HS-5 (cell line): ENCODE data around the gene REPS1.
"Not testable (repeated sequence)": the region's sequence is repeated elsewhere in the genome, so short reads cannot be mapped to it uniquely, and the experiment has no call there.

Experiments used
- DNase-seq: peaks from one replicate; pipeline ENCODE4 v3.0.0-alpha.2; 2012; ENCODE audit warnings: low read depth

Gene REPS1, protein sequence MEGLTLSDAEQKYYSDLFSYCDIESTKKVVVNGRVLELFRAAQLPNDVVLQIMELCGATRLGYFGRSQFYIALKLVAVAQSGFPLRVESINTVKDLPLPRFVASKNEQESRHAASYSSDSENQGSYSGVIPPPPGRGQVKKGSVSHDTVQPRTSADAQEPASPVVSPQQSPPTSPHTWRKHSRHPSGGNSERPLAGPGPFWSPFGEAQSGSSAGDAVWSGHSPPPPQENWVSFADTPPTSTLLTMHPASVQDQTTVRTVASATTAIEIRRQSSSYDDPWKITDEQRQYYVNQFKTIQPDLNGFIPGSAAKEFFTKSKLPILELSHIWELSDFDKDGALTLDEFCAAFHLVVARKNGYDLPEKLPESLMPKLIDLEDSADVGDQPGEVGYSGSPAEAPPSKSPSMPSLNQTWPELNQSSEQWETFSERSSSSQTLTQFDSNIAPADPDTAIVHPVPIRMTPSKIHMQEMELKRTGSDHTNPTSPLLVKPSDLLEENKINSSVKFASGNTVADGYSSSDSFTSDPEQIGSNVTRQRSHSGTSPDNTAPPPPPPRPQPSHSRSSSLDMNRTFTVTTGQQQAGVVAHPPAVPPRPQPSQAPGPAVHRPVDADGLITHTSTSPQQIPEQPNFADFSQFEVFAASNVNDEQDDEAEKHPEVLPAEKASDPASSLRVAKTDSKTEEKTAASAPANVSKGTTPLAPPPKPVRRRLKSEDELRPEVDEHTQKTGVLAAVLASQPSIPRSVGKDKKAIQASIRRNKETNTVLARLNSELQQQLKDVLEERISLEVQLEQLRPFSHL

DNA sequence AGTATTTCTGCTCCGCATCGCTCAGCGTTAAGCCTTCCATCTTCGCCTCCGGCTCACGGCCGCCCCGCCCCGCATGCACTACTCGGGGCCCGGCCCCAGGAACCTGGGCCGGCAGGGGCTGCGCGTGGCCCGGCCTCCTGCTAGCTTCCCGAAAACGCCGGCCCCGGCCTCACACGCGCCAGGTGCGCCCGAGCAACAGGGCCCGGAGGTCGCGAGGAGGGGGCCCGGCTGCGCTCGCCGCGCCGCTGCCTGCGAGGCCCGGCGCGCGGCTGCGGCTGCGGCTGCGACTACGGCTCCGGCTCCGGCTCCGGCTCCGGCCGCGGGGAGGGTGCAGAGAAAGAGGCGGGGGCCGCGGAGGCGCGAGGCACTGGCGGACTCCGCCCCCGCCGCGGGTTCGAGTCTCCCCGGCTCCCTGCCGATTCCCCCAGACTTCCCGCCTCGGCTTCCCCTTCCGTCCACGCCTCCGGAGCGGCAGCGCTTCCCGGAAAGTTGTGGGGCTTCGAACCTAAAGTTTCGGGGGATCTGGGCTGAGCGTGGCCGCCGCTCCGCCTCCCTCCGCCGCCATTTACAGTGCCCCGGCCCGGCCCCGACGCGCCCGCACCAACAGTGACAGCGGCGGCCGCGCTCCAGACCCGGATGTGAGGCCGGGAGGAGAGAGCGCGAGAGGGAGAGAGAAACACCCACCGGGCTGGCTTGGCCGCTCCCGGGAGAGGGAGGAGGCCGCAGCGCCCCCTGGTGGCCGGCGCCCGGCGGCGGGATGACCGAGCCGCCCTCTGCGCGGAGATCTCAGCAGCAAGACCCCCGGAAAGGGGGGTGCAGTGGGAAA, at the start of gene REPS1:
Gene REPS1 (minus strand): TSS at position 611 of the 826 bp plus-strand sequence. CDS start 571 bp downstream, at position 40.
- no peak for DNase-seq

DNA sequence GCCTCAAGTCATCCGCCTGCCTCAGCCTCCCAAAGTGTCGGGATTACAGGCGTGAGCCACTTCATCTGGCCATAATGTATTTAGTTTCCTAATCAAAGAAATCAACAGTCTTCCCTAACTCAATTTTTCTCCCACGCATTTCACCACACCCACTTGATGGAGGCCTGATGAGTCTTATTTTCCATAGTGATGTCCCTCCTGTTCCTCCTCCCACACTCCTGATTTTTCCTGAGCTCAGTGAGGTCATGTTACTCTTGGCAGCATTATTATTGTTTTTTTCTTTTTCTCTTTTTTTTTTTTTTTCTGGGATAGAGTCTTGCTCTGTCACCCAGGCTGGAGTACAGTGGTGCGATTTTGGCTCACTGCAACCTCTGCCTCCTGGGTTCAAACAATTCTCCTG, 49.4 kb upstream of the REPS1 start:
- no peak for DNase-seq

DNA sequence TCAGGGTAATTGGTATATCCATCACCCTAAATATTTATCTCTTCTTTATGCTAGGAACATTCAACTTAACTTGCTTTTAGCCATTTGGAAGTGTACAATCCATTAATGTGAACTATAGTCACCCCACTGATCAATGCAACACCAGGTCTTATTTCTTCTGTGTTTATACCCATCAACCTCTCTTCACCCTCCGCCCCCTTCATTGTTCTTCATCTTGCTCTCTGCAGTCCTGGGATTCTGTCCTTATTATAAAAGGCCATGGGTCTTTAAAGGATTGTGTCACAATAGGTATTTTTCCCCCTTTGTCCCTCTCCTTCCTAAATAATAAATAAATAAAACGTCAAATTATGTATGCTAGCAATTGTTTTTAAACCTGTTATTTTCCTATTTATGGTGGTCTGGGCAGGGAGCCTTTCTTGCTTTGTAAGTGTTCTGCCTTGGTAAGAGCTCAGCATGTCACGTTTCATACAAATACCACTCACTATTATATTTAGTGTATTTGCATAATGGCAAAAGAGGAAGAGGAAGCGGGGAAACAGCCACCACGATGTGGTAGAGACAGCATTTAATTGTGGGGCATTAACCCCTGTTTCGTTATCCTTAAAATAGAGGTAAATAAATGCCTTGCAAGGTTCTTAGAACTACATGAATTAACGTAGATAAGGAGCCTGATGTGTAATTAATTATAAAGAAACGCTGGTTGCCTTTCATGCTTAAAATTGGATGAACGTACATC, 42.3 kb upstream of the REPS1 start:
- no peak for DNase-seq

DNA sequence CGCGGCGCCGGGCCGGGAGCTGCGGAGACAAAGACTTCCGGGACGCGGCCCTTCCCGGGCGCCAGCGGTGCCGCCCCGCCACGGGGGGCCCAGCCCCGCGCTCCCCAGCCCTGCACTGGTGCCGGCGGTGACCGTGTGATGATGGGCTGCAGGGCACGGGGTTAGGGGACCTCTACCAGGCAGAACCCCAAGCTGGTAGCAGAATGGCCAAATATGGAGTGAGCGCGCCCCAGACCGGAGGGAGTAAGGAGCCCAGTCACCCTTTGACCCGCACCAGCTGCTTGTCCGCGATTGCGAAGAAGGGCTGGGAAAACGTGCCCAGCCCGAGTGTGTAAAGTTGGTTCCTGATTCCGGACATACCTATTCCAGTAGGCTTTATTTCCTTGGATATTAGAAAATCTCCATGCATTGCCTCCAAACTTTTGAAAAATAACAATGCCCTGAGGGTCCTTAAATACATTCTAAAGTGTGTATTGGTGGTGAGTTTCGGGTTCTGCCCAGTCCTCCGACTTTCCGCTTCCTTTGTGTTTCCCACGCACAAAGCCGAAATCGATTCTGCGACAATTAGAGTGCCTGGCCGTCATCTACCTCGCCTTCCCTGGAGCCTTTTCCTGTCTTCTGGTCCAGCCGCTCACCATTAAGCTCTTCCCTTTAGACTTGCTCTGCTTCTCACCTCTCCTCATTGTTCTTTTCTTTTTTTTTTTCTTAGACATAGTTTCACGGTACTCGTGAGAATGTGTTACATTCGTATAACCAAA, 41.6 kb upstream of the REPS1 start:
- no peak for DNase-seq

DNA sequence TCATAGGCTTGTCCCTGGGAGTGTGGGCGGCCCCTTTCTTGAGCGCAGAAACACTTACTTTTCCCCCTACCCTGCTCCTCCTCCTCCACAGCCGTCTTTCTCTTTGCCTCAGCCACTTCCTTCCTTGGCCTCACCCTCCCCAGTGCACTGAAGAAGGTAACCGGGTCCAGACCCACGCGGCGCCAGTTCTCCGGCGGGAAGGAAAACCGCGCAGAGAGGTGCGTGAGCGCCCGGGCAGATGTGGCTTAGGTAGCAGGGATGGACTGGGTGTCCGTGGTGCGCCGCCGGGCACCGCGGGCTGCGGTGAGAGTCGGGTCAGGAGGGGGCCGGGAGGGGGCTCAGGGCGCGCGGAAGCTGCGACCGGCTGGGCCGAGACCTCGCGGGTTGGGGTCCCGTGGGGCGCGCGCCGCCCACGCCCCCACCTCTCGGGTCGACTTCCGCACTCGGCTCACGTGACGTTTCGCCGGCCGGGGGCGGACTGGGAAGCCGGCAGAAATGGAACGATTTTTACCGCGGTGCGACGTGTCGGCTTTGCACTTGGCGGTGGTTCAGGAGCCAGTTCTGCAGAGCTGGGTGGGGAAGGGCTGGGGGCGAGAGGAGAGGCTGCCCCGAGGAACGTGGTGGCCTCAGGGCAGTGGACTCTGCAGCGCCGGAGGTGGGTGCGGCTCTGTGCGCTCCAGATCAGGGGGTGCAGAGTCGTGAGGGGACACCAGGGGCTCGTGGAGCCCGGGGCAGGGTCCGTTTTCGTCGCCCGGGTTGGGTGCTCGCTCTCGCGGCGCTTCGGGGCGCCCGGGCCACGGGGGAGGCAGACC, 40.8 kb upstream of the REPS1 start, which contains the start of gene ABRACL:
Gene ABRACL (plus strand): TSS at position 88 of the 812 bp plus-strand sequence. CDS start 5,416 bp downstream, outside the sequence.
- DNase-seq, result peak; percentile 36

DNA sequence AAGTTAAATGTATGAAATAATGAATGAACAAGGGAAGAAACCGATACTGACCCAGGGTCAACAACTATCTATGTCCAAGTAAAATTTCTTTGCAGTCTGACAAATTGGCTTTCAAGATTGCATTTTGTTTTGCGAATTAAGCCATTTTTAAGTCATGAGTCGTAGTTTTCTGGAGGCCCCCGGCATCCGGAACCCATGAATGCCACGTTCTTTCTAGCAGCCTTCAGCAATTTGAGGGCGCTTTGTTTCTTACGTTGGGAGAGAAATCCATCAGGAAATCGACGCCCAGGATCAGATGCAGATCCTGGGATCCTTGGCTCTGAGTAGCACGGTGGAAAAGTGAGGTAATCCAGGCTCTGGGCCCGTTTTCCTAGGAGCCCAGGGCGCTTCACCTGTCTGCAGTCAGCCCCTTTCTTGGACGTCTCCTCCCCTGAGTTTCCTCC, 40.2 kb upstream of the REPS1 start:
- no peak for DNase-seq

DNA sequence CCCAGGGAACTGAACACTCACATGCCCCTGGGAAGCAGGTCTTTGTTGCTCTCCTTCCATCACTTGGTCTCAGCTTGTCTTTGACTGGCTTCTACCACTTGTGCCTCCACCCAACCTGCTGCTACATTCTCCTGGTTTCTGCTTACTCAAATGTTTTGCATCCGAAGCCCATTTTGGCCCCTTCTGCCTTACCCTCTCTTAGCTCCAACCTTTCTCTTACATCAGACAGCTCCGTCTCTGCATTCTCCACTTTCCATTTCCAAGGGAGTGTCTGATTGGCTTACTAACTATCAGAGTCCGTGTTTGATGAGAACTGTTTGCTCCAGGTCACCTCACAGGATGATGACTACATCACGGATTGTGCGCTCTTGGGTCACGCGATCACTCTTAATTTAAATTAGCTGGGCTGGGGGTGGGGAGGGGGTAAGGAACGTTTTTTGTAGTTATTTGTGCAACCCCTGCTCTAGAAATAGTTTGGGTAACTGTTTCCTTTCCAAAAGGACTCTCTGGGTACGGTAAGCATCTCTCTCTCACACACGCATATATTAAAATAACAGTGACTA, 39.6 kb upstream of the REPS1 start:
- no peak for DNase-seq

DNA sequence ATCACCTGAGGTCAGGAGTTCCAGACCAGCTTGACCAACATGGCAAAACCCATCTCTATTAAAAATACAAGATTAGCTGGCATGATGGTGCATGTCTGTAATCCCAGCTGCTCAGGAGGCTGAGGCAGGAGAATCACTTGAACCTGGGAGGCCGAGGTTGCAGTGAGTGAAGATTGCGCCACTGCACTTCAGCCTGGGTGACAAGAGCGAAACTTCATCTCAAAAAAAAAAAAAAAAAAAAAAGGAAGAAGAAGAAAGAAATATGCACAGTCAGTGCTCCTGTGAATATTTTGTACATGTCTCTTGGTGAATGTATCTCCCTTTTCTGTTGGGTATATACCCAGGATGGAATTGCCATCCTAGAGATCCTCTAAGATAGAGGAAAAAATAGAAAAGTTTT, 37.4 kb upstream of the REPS1 start:
- not testable (repeated sequence) for DNase-seq

DNA sequence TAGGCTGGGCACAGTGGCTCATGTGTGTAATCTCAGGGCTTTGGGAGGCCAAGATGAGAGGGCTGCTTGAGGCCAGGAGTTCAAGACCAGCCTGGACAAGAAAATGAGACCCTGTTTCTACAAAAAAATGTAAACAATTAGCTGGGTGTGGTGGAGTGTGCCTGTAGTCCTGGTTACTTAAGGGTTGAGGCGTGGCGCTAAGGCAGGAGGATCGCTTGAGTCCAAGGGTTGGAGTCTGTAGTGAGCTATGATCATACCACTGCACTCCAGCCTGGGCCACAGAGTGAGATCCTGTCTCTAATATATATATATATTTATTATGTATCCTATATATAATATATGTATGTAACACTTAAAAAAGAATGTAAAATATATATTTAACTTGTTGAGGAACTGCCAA, 32.6 kb upstream of the REPS1 start:
- no peak for DNase-seq

DNA sequence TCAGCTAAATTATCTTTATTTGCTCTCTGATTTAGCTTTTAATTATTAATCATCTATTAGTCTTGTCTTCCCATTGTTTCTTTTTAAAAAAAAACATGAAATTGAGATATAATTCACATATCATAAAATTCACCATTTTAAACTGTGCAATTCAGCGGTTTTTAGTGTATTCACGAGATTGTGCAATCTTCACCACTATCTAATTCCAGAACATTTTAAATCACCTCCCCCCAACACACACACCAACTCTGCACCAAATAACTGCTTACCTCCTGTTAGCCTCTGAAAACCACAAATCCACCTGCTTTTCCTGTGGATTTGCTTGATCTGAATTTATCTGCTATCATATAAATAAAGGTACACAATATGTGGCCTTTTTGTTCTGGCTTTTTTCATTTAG, 31.7 kb upstream of the REPS1 start:
- DNase-seq, result no peak

DNA sequence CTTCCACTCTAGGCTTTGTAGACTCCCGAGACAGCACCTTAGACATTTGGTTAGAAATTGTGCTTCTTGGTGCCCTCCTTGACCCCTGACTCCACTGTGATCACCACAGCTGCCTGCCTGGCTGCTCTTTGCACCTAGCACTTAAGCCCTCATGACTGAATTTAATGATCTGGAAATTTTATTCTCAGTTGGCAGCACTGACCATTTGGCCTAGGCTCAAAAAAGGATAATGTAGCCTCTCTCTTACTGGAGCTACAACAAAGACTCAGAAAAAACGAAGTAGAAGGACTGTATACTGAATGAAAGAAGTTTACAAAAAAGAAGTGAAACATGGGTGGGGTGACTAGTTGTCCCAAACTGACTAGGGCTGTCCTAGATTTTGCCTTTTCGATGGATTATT, 29.2 kb upstream of the REPS1 start:
- no peak for DNase-seq

DNA sequence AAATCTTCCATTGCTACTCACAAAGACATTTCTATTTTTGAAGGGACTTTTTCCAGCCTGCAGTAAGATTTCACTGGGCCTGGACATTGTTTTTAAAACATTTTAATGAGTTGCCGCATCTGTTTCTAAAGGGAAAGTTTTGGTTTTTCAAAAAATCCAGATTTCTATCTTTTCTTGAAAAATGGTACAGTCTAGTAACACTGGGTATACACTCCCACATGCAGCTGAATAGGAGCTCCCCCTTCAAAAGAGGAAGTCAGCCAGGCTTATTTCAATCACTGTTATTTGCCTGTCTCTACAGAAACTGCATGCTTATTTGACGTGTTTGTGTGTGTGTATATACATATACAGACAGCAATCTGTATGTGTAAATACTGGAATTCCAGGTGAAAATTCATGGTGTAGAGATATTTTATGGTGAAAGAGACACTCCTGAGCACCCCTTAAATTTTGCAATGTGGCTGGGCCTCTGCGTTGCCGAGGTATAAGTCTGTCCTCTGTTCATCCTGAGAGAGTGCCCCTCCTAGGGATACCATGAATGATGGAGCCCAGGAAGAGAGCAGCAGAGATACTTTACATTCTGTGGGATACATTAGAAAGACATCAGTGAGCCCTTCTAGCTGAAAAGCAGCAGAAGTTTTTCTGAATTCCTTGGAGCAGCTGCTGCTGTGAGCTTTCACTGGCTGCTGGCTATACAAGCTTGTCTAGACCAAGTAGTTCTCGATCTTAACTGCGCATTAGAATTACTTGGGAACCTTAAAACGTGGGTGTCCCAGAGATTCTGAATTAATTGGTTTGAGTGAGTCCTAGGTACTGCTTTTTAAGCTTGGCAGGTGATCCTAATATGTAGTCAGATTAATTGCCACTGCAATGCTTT, 28.5 kb upstream of the REPS1 start:
- DNase-seq, result no peak

DNA sequence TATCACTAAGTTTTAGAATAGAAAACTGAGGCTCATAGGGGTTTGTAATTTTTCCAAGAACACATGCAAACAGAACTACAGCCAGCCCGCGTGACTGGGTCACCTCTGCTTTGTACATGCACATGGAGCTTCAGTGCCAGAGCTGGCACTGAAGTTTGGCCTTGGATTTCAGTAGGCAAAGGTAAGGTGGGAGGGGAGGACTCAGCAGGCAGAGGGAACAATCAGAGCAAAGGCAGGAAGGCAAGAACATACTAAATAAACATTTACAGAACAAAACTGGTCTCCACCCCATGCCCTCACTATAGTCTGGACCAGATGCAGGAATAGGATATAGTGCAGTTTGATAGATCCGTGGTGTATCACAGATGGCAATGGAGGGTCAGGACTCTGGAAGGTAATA, 26.9 kb upstream of the REPS1 start:
- DNase-seq, result no peak

DNA sequence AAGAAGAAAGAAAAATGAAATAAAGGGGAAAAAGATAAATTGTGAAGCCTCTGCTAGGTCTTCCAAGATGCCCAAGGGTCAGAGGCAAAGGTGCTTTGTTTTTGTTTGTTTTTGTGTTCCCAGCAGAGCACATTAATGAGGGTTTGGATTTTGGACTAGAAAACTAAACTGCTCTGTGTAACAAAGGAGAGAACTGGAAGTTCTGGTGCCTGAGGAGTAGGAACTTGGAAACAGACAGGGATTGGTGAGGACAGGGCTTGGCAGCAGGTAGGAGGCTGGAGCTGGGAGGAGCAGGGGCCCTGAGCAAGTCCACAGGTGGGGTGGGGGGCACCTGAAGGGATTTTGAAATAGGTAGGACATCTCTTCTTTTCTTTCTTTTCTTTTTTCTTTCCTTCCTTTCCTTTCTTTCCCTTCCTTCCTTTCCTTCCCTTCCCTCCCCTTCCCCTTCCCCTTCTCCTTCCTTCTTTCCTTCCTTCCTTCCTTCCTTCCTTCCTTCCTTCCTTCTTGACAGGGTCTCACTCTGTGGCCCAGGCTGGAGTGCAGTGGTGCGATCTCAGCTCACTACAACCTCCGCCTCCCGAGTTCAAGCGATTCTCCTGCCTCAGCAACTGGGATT, 25.2 kb upstream of the REPS1 start:
- DNase-seq, result no peak

DNA sequence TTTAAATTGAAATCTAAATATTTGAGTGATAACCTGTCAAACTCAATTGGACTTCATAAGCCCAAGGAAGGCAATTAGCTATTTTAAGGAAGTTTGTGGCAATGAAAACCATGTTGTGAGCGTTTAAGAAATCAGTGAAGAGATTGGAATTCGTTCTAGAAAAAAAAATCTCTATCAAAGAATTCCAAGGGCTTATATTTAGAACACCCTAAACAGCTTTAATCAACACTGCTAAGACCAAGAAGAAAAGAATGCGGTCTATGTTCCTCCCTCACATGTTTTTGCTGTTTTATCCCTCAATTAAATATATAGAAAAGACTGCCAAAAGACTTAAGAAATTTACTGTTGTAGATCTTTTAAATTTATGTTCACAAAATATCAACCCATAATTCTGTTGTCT, 23.9 kb upstream of the REPS1 start:
- DNase-seq, result no peak

DNA sequence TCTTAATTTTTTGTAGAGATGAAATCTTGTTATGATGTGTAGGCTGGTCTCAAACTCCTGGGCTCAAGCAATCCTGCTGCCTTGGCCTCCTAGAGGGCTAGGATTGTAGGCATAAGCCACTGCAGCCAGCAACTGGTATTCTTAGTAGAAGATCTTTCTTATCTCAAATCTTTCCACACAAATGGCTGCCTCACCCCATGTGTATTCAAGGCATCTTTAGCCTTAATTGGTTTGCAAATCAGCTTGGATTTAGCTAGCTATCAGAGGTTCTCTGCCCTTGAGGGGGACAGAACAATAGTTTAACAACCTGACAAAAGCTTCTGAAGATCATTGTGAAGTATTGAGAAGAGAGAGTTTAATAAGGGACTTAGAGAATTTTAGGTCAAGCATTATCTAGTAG, 22.6 kb upstream of the REPS1 start:
- DNase-seq, result no peak

DNA sequence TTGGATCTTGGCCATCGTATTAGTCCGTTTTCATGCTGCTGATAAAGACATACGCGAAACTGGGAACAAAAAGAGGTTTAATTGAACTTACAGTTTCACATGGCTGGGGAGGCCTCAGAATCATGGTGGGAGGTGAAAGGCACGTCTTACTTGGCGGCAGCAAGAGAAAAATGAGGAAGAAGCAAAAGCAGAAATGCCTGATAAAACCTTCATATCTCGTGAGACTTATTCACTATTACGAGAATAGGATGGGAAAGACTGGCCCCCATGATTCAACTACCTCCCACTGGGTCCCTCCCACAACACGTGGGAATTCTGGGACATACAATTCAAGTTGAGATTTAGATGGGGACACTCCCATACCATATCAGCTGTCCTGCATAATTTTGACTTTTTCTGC, 20.1 kb upstream of the REPS1 start:
- DNase-seq, result no peak

DNA sequence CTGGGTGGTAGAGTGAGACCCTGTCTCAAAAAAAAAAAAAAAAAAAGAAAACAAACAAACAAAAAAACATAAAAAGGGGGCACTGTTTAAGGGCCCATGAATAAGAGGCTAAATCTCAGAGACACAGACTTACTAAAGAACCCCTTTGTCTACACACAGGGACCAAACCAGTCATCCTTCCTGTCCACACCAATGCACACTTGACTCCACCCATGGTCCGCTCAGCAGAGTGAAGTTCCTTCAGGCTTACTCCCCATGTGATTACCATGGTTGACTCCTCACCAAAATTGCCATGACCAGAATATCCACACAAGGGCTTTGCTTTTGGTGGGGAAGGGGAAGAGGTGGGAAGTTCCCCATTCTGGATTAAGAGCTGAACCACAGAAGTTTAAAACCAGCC, 19.4 kb upstream of the REPS1 start:
- DNase-seq, result no peak
